ENCODE data around the gene SSC4D. TPM values are rescaled to one million over a fixed set of nuclear protein-coding genes. Genes with fewer than 3 reads are reported as not detected.
"Not testable (repeated sequence)": the region's sequence is repeated elsewhere in the genome, so short reads cannot be mapped to it uniquely, and the experiment has no call there.

SSC4D gene
- total RNA-seq (2011; cell fraction: chromatin; rRNA removed; ENCODE audit: low replicate concordance) = 0.74 and 1.7 TPM in 2 replicates
- total RNA-seq (2011; cell fraction: nucleolus; rRNA removed) = 2.6 and 3.0 TPM in 2 replicates
- total RNA-seq (2011; cell fraction: nucleoplasm; rRNA removed) = 1.2 TPM in 2 replicates
- total RNA-seq (2014; rRNA removed) = 0.41 and 0.49 TPM in 2 replicates
- 0.19 and 0.65 TPM in 2 replicates for total RNA-seq (2014; rRNA removed; fragmentation: Illumina TruSeq; extraction: Trizol)
- 0.98 and 1.1 TPM in 2 replicates for total RNA-seq (2015; rRNA removed; fragmentation: Illumina TruSeq; extraction: Trizol)
- total RNA-seq (2021) = 0.98 and 1.2 TPM in 2 replicates
- polyA plus RNA-seq (2011; rRNA removed) = 0.91 and 1.2 TPM in 2 replicates
- polyA plus RNA-seq (2011; cell fraction: cytosol; rRNA removed) = 0.71 and 2.0 TPM in 2 replicates
- 1.8 and 2.8 TPM in 2 replicates for polyA plus RNA-seq (2011; cell fraction: nucleus; rRNA removed)
- polyA plus RNA-seq (2012) = 1.9 and 4.0 TPM in 2 replicates
- 0.80 and 1.5 TPM in 2 replicates for polyA plus RNA-seq (2014; fragmentation: Illumina TruSeq; extraction: Trizol)
- under 1 TPM in 1 of 2 experiments, not detected in 1; 0.06 TPM for polyA plus RNA-seq (2014; fragmentation: Nextera tagmentation; extraction: Ambion mirVana)
- polyA plus RNA-seq (2014; rRNA removed) = 0.67 and 1.0 TPM in 2 replicates
- polyA minus RNA-seq (2011; rRNA and poly(A)+ RNA removed) = 0.30 and 0.53 TPM in 2 replicates
- polyA minus RNA-seq (2011; cell fraction: cytosol; rRNA and poly(A)+ RNA removed) = 0.55 and 0.76 TPM in 2 replicates
- polyA minus RNA-seq (2011; cell fraction: nucleus; rRNA and poly(A)+ RNA removed) = 0.27 TPM in 1 of 2 replicates, not detected in the other
- percentile 35 among the genes with signal in this experiment for Bru-seq, nascent RNA
- percentile 24 among the genes with signal in this experiment for BruChase-seq, experiment 1, labeled RNA remaining after a 2-hour chase
- percentile 27 among the genes with signal in this experiment for BruChase-seq, experiment 2, labeled RNA remaining after a 6-hour chase
- long read RNA-seq, experiment 1, partial matches to known transcripts = 1 of 5 reads
- long read RNA-seq, experiment 1, other reads (novel, unspliced or antisense) = 4 of 5 reads
- long read RNA-seq, experiment 2, partial matches to known transcripts = 1 of 2 reads
- long read RNA-seq, experiment 2, other reads (novel, unspliced or antisense) = 1 of 2 reads
- long read RNA-seq, experiment 3 = 0 reads

GRCh38 chr7:76409537-76409936 lies at the start of gene SSC4D:
Gene SSC4D (minus strand): TSS chr7:76409697. CDS start chr7:76404439, 5,258 bp downstream.
- Histone ChIP-seq H4K20me1 (replicated peaks; ENCODE audit: control insufficient read depth, insufficient read depth, low read length) (no peaks in the 10 kb centered on the region), H3K36me3 (ENCODE audit: control insufficient read depth, insufficient read depth, low read length) (peaks cover 4% of the 10 kb centered on the region; the same call in 2 of the 3 replicates), H3K9me1 (ENCODE audit: control insufficient read depth, insufficient read depth, low read length) (no peaks in the 10 kb centered on the region), H3K27me3 (ENCODE audit: control insufficient read depth in 2 of 2, insufficient read depth in 2 of 2, low read length in 2 of 2) (no peaks in the 10 kb centered on the region), H3K79me2 (ENCODE audit: control insufficient read depth, insufficient read depth, low read length) (no peaks in the 10 kb centered on the region), H3K27ac (ENCODE audit: extremely low read depth, low read depth, low read length) (no peak within 1 kb of the TSS), H2AFZ (ENCODE audit: low read depth, low read length) (no peak within 1 kb of the TSS), H3K4me1 (replicated peaks in 1 of 2; ENCODE audit: control insufficient read depth in 2 of 2, insufficient read depth in 2 of 2, low read length in 2 of 2) (peaks cover 10 to 12% of the 10 kb centered on the region in 2 experiments; a peak in 3 of 5 replicates), H3K9ac (ENCODE audit: insufficient read depth in 1 of 2, low read depth in 2 of 2, low read length in 2 of 2) (peak within 1 kb of the TSS in 1 of 2 experiments; percentile 86; a peak in 1 of 4 replicates), H3K4me3 (no peak within 1 kb of the TSS), H3K9me3 (replicated peaks; ENCODE audit: control insufficient read depth, insufficient read depth, low read depth, low read length) (no peaks in the 10 kb centered on the region), H3K4me2 (ENCODE audit: insufficient read depth, low read length) (no peak within 1 kb of the TSS)
- 47% methylated on average over 6 of the region's 6 CpGs for WGBS (ENCODE audit: insufficient coverage, low coverage, missing lambda C conversion rate)
- no TSS peak for BruUV-seq (replicated peaks)
- intact Hi-C loops (cut with micrococcal nuclease) (no loop called here), in situ Hi-C loops (cut with MboI) (no loop called here)
- CTCF ChIA-PET (ENCODE audit: low intra/inter-chr PET ratio) = no interaction called here
- TF ChIP-seq, protein P1, sequence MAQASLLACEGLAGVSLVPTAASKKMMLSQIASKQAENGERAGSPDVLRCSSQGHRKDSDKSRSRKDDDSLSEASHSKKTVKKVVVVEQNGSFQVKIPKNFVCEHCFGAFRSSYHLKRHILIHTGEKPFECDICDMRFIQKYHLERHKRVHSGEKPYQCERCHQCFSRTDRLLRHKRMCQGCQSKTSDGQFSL (CRISPR knock-in tag; IDR thresholded peaks at IDR 0.05) = no peak
- TF ChIP-seq, protein P1 (tag; IDR thresholded peaks at IDR 0.05) = peak in 1 of 2 experiments; percentile 92; a peak in 2 of 4 replicates
- TF ChIP-seq ELF1 (tag; IDR thresholded peaks at IDR 0.05) (peak; percentile 80), TFAP4 (CRISPR knock-in tag; IDR thresholded peaks at IDR 0.05; ENCODE audit: borderline replicate concordance) (peak; percentile 61; the same call in 1 of the 2 replicates), ZC3H11A (IDR thresholded peaks at IDR 0.05; ENCODE audit: low read depth, low read length) (no peak)
- TF ChIP-seq, protein P2, sequence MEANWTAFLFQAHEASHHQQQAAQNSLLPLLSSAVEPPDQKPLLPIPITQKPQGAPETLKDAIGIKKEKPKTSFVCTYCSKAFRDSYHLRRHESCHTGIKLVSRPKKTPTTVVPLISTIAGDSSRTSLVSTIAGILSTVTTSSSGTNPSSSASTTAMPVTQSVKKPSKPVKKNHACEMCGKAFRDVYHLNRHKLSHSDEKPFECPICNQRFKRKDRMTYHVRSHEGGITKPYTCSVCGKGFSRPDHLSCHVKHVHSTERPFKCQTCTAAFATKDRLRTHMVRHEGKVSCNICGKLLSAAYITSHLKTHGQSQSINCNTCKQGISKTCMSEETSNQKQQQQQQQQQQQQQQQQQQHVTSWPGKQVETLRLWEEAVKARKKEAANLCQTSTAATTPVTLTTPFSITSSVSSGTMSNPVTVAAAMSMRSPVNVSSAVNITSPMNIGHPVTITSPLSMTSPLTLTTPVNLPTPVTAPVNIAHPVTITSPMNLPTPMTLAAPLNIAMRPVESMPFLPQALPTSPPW (CRISPR knock-in tag; IDR thresholded peaks at IDR 0.05) = peak; percentile 88
- POLR2A ChIA-PET = interaction anchor here (1.0 kb wide), 3 partner anchors 10 to 15 kb away, joined by 3 to 4 read pairs (median 3); no protein-coding TSS in a partner anchor
- FAIRE-seq = peak; percentile 19
- DNase-seq (ENCODE audit: extremely low read depth in 1 of 4, low spot score in 3 of 4) = peak; percentile 70 to 80 (median 73)
- ATAC-seq = peak; percentile 86

DNA sequence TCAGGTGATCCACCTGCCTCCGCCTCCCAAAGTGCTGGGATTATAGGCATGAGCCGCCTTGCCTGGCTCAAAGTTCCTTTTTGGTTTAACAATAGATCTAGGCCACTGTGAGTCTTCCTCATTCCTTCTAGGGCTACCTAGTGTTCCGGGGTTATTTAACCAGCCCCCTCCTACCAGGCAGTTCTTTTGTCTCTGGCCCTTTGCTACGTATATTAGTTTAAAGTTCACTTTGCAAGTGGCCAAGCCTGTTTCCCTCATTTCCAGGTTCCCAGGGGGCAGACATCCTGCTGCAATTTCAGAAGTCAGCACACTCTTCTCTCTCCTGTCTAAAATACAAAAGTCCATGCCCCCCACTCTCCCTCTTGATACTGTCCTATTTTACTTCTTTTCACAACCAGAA lies 49.0 kb upstream of the SSC4D start:
- intact Hi-C loops (cut with micrococcal nuclease); ATAC-seq; H3K9me1 ChIP-seq (ENCODE audit: control insufficient read depth, insufficient read depth, low read length); POLR2A ChIA-PET; H3K27ac ChIP-seq (ENCODE audit: extremely low read depth, low read depth, low read length); CTCF ChIA-PET (ENCODE audit: low intra/inter-chr PET ratio); FAIRE-seq; H4K20me1 ChIP-seq (replicated peaks; ENCODE audit: control insufficient read depth, insufficient read depth, low read length); H3K79me2 ChIP-seq (ENCODE audit: control insufficient read depth, insufficient read depth, low read length); H2AFZ ChIP-seq (ENCODE audit: low read depth, low read length); BruUV-seq (replicated peaks); H3K36me3 ChIP-seq (ENCODE audit: control insufficient read depth, insufficient read depth, low read length); H3K4me2 ChIP-seq (ENCODE audit: insufficient read depth, low read length); DNase-seq (ENCODE audit: extremely low read depth in 1 of 4, low spot score in 3 of 4); H3K4me1 ChIP-seq (replicated peaks in 1 of 2; ENCODE audit: control insufficient read depth in 2 of 2, insufficient read depth in 2 of 2, low read length in 2 of 2); H3K9me3 ChIP-seq (replicated peaks; ENCODE audit: control insufficient read depth, insufficient read depth, low read depth, low read length); H3K27me3 ChIP-seq (ENCODE audit: control insufficient read depth in 2 of 2, insufficient read depth in 2 of 2, low read length in 2 of 2); H3K9ac ChIP-seq (ENCODE audit: insufficient read depth in 1 of 2, low read depth in 2 of 2, low read length in 2 of 2); H3K4me3 ChIP-seq: not testable (repeated sequence)
- in situ Hi-C loops (cut with MboI) = loop anchor here (5.0 kb wide), 1 partner anchor 494 kb away; no protein-coding TSS in a partner anchor
- 24% methylated on average over 1 of the region's 4 CpGs for WGBS (ENCODE audit: insufficient coverage, low coverage, missing lambda C conversion rate)

All from K562 (cell line).